ENCODE measurements around the gene TMEM43.

Gene TMEM43

GRCh38 chr3:14146381-14147065 lies 21.7 kb downstream of the TMEM43 start:
- no peak overlapping the region for H3K27ac ChIP-seq
- TF ChIP-seq CTCF (conservative IDR thresholded peaks at IDR 0.05) = no peak

DNA sequence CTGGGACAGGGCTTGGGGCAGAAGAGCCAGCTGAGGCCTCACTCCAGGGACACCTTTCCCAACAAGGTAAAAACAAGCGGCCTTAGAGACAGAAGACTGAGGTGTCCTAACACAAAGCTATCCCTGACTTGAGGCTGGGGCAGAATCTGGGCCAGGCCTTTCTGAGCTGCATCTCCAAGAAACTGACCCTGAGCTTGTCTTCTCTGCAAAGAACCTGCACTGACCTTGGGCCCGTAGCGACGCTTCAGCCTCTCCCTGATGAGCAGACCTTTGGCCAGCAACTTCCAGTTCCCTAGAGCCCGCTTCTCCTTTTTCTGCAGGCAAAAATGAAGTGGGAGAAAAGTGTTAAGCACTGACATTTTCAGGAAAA lies 22.2 kb downstream of the TMEM43 start:
- no peak overlapping the region for H3K27ac ChIP-seq
- no peak for TF ChIP-seq CTCF (conservative IDR thresholded peaks at IDR 0.05)

DNA sequence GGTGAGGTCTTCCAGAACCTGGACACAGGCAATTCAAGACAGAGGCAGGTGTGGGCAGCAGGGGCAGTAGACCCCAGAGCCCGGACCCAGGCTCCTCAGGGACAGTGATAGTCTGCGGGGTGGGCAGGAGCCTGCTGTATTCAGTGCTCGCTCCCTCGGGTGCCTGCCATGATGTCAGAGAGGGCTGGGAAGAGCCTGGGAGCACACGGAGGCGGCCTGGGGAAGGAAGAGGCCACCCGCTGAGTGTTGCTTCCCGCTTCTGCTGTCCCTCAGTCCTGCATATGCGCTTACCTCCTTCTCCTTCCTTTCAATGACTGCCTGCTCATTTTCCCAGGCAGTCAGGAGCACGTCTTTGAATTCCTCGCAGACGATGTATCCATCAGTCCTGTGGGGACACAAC lies 22.8 kb downstream of the TMEM43 start:
- no peak overlapping the region for H3K27ac ChIP-seq
- TF ChIP-seq CTCF (conservative IDR thresholded peaks at IDR 0.05) = no peak

DNA sequence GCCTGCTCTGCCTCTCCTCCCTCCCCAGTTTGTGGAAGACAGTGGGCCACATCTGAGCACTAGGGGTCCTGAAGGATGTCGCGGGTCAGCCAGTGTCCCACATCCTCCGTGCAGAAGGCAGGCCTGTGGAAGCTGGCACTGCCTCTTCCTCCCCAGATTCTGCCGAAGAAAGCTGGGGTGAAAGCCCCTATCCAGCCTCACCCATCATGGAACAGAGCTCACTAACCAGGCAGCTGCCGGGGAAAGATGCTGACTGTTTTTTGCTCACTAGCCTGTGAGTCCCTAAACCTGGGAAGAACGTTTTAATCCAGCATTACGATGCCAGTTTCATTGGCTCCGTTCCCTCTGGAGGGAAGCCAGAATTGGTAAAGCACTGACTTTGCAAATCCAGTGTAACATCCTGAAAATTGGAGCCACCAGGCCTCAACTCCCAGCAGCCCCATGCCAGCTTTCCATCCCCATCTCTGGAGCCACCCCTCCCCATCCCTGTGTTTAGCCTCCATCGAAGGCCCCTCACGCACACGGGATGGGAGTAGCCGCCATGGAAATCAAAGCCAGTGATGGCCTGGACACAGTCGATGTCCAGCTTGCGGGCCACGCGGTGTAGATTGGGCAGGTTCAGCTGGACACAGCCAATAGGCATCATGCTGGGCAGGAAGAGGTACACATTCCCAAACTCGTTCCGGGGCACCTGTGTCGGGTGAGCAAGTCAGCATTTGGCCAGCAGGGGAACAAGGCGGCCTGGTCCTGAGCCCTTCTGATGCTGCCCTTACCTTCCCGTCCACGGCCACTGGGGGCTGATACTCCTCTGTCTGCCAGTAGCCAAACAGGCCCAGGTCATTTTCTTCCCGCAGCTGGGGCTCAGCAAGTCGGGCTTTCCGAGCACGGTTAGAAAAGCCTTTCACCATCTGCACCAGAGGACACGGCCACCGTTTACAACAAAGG lies 23.5 kb downstream of the TMEM43 start:
- peak; percentile 31 for TF ChIP-seq CTCF (conservative IDR thresholded peaks at IDR 0.05)
- 0 out of 2 replicates have a peak overlapping the region, but pooled peaks have one; percentile 22 for H3K27ac ChIP-seq

DNA sequence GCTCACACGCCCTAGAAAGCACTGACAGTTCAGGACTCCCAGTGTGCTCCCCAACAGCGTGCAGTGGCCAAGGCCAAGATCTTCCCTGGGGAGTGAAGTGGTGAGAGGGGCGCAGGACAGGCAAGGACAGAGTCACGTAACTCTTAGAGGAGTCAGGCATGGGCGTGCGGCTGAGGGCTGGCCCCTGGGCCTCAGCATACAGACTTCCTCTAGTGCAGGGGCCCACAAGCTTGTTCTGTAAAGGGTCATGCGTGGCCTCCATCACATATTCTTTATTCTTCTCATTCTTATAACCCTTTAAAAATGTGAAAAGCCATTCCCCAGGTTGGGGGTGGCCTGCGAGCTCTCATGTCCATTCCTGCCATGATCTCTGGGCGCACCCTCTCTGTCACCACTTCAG lies 25.2 kb downstream of the TMEM43 start:
- TF ChIP-seq CTCF (conservative IDR thresholded peaks at IDR 0.05) = no peak

GRCh38 chr3:14150491-14151230 lies 25.8 kb downstream of the TMEM43 start:
- TF ChIP-seq CTCF (conservative IDR thresholded peaks at IDR 0.05) = no peak
- no peak overlapping the region for H3K27ac ChIP-seq

More for the DNA sequence above, 25.2 kb downstream of the TMEM43 start:
- H3K27ac ChIP-seq = no peak overlapping the region

Data from VCaP (cell line).